WTC11 (cell line): Measurements from ENCODE around the gene JUP. TPM values are rescaled to one million over a fixed set of nuclear protein-coding genes. Genes with fewer than 3 reads are reported as not detected.

Source experiments
- ATAC-seq: fragments of 200-7000 bp; cut with Tn5 transposase; 2 replicates; pipeline ENCODE4 v1.10.0; 2021; ENCODE audit warnings: mild to moderate bottlenecking, moderate library complexity
- CTCF ChIA-PET: fragments of 300-600 bp; sonication (Branson Sonifier 250); formaldehyde crosslinking; loops from one replicate; lab custom pipeline; 2021; ENCODE audit warnings: antibody characterized with exemption; lab: Charles Lee
- POLR2A ChIA-PET: fragments of 350-600 bp; sonication (Branson Sonifier 250); formaldehyde crosslinking; loops from one replicate; lab custom pipeline; 2021; ENCODE audit warnings: antibody characterized with exemption; lab: Charles Lee
- DNase-seq: peaks from one replicate; pipeline ENCODE4 v3.0.0; 2021; ENCODE audit warnings: low spot score
- H3K27ac Mint-ChIP-seq: 2 replicates; pipeline ENCODE4 v1.8.0; 2021; ENCODE audit warnings: mixed read lengths
- H3K27me3 Mint-ChIP-seq: 2 replicates; pipeline ENCODE4 v1.8.0; 2021; ENCODE audit warnings: low read depth, mild to moderate bottlenecking, moderate library complexity, mixed read lengths
- H3K36me3 Mint-ChIP-seq: 2 replicates; pipeline ENCODE4 v1.8.0; 2021; ENCODE audit warnings: mixed read lengths
- H3K4me1 Mint-ChIP-seq: 2 replicates; pipeline ENCODE4 v1.8.0; 2022; ENCODE audit warnings: mixed read lengths
- H3K4me3 Mint-ChIP-seq: 2 replicates; pipeline ENCODE4 v1.8.0; 2021; ENCODE audit warnings: mild to moderate bottlenecking, moderate library complexity, mixed read lengths
- H3K9me3 Mint-ChIP-seq: 2 replicates; pipeline ENCODE4 v1.8.0; 2021; ENCODE audit warnings: mixed read lengths
- AFF4 ChIP-seq: sonication (generic); formaldehyde crosslinking; IDR thresholded peaks from 2 replicates; pipeline ENCODE4 v1.8.1; 2023; ENCODE audit warnings: mild to moderate bottlenecking, missing genetic modification reagents, borderline replicate concordance
- CREB1 ChIP-seq: sonication (generic); formaldehyde crosslinking; IDR thresholded peaks from 2 replicates; pipeline ENCODE4 v1.8.0; 2023; ENCODE audit warnings: mild to moderate bottlenecking, missing genetic modification reagents
- E2F4 ChIP-seq: sonication (generic); formaldehyde crosslinking; IDR thresholded peaks from 2 replicates; pipeline ENCODE4 v1.8.1; 2022; ENCODE audit warnings: low read depth, mild to moderate bottlenecking, moderate library complexity, missing genetic modification reagents, borderline replicate concordance
- ERG ChIP-seq: fragments of 250-450 bp; sonication (Bioruptor Pico); IDR thresholded peaks from 2 replicates; pipeline ENCODE4 v1.8.0; 2021; ENCODE audit warnings: mild to moderate bottlenecking
- IRF1 ChIP-seq: sonication (generic); formaldehyde crosslinking; IDR thresholded peaks from 2 replicates; pipeline ENCODE4 v1.8.0; 2023; ENCODE audit warnings: missing genetic modification reagents
- JUN ChIP-seq: sonication (generic); formaldehyde crosslinking; IDR thresholded peaks from 2 replicates; pipeline ENCODE4 v1.8.0; 2023; ENCODE audit warnings: mild to moderate bottlenecking, missing genetic modification reagents
- MXD4 ChIP-seq: fragments of 250-450 bp; sonication (Bioruptor Pico); IDR thresholded peaks from 2 replicates; pipeline ENCODE4 v1.8.0; 2021; ENCODE audit warnings: mild to moderate bottlenecking, moderate library complexity, borderline replicate concordance
- MYBL2 ChIP-seq: sonication (generic); formaldehyde crosslinking; IDR thresholded peaks from 2 replicates; pipeline ENCODE4 v1.8.1; 2023; ENCODE audit warnings: mild to moderate bottlenecking, moderate library complexity, missing genetic modification reagents
- NFATC4 ChIP-seq: fragments of 250-450 bp; sonication (Bioruptor Pico); IDR thresholded peaks from 2 replicates; pipeline ENCODE4 v1.9.0; 2021; ENCODE audit warnings: mild to moderate bottlenecking
- RORB ChIP-seq: fragments of 250-450 bp; sonication (Bioruptor Pico); IDR thresholded peaks from 2 replicates; pipeline ENCODE4 v1.9.0; 2021; ENCODE audit warnings: mild to moderate bottlenecking
- SP1 ChIP-seq: sonication (generic); formaldehyde crosslinking; conservative IDR thresholded peaks from 2 replicates; pipeline ENCODE4 v1.8.1; 2022; ENCODE audit warnings: missing genetic modification reagents
- TEAD1 ChIP-seq: sonication (generic); formaldehyde crosslinking; IDR thresholded peaks from 2 replicates; pipeline ENCODE4 v1.8.0; 2022; ENCODE audit warnings: mild to moderate bottlenecking, missing genetic modification reagents
- ZNF121 ChIP-seq: sonication (generic); formaldehyde crosslinking; IDR thresholded peaks from 2 replicates; pipeline ENCODE4 v1.8.0; 2023; ENCODE audit warnings: missing genetic modification reagents
- ZNF263 ChIP-seq: sonication (generic); formaldehyde crosslinking; IDR thresholded peaks from 2 replicates; pipeline ENCODE4 v1.8.1; 2022; ENCODE audit warnings: low read depth, mild to moderate bottlenecking, moderate library complexity, missing genetic modification reagents
- total RNA-seq: library from RNA; stranded (reverse); gene quantifications from 3 replicates; pipeline ENCODE4 v1.2.3, GENCODE V29; 2021
- TF ChIP-seq, protein P1 (sequence below): sonication (generic); formaldehyde crosslinking; conservative IDR thresholded peaks from 2 replicates; pipeline ENCODE4 v1.8.1; 2023; ENCODE audit warnings: mild to moderate bottlenecking, low read depth, missing genetic modification reagents, moderate library complexity
- TF ChIP-seq, protein P2 (sequence below): sonication (generic); formaldehyde crosslinking; IDR thresholded peaks from 2 replicates; pipeline ENCODE4 v1.8.1; 2022; ENCODE audit warnings: mild to moderate bottlenecking, moderate library complexity, missing genetic modification reagents
- TF ChIP-seq, protein P3 (sequence below): sonication (generic); formaldehyde crosslinking; IDR thresholded peaks from 2 replicates; pipeline ENCODE4 v1.8.1; 2022; ENCODE audit warnings: missing genetic modification reagents, borderline replicate concordance
- TF ChIP-seq, protein P4 (sequence below): fragments of 250-450 bp; sonication (Bioruptor Pico); IDR thresholded peaks from 2 replicates; pipeline ENCODE4 v2.1.2; 2022; ENCODE audit warnings: mild to moderate bottlenecking, moderate library complexity
- TF ChIP-seq, protein P5 (sequence below): fragments of 200-600 bp; IDR thresholded peaks from 2 replicates; pipeline ENCODE4 v1.8.0; 2022; ENCODE audit warnings: antibody characterized with exemption

Gene JUP
- total RNA-seq, 1 experiment from 2014 or later = 103 TPM

GRCh38 chr17:41760878-41761277, 25.6 kb downstream of the JUP start:
- no peak overlapping the region for H3K27ac Mint-ChIP-seq
- TF ChIP-seq ZNF263 (CRISPR knock-in tag) = no peak
- no peak for TF ChIP-seq ZNF121 (CRISPR knock-in tag)
- TF ChIP-seq AFF4 = no peak
- TF ChIP-seq, protein P1, sequence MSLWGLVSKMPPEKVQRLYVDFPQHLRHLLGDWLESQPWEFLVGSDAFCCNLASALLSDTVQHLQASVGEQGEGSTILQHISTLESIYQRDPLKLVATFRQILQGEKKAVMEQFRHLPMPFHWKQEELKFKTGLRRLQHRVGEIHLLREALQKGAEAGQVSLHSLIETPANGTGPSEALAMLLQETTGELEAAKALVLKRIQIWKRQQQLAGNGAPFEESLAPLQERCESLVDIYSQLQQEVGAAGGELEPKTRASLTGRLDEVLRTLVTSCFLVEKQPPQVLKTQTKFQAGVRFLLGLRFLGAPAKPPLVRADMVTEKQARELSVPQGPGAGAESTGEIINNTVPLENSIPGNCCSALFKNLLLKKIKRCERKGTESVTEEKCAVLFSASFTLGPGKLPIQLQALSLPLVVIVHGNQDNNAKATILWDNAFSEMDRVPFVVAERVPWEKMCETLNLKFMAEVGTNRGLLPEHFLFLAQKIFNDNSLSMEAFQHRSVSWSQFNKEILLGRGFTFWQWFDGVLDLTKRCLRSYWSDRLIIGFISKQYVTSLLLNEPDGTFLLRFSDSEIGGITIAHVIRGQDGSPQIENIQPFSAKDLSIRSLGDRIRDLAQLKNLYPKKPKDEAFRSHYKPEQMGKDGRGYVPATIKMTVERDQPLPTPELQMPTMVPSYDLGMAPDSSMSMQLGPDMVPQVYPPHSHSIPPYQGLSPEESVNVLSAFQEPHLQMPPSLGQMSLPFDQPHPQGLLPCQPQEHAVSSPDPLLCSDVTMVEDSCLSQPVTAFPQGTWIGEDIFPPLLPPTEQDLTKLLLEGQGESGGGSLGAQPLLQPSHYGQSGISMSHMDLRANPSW (CRISPR knock-in tag) = no peak
- TF ChIP-seq ERG (CRISPR knock-in tag) = no peak
- H3K4me1 Mint-ChIP-seq = no peaks in the 10 kb centered on the region
- DNase-seq = no peak
- no peaks in the 10 kb centered on the region for H3K9me3 Mint-ChIP-seq
- peaks cover 80% of the 10 kb centered on the region for H3K36me3 Mint-ChIP-seq
- ATAC-seq = no peak
- H3K27me3 Mint-ChIP-seq = no peaks in the 10 kb centered on the region
- ChIA-PET CTCF (interaction anchor here (1.7 kb wide), 1 partner anchor 26 kb away, joined by 7 read pairs; the partner anchor contains the start of gene JUP), POLR2A (no interaction called here)
- no peak overlapping the region for H3K4me3 Mint-ChIP-seq

- no peaks in the 10 kb centered on the region for H3K9me3 Mint-ChIP-seq
- no peak for ATAC-seq
- H3K27me3 Mint-ChIP-seq = no peaks in the 10 kb centered on the region
- no peak overlapping the region for H3K4me3 Mint-ChIP-seq
- TF ChIP-seq E2F4 (CRISPR knock-in tag) (no peak), NFATC4 (CRISPR knock-in tag) (no peak), JUN (CRISPR knock-in tag) (no peak), CREB1 (CRISPR knock-in tag) (no peak), SP1 (CRISPR knock-in tag) (no peak), TEAD1 (CRISPR knock-in tag) (no peak), RORB (no peak), MYBL2 (CRISPR knock-in tag) (no peak), IRF1 (no peak), MXD4 (CRISPR knock-in tag) (no peak)
- TF ChIP-seq, protein P2, sequence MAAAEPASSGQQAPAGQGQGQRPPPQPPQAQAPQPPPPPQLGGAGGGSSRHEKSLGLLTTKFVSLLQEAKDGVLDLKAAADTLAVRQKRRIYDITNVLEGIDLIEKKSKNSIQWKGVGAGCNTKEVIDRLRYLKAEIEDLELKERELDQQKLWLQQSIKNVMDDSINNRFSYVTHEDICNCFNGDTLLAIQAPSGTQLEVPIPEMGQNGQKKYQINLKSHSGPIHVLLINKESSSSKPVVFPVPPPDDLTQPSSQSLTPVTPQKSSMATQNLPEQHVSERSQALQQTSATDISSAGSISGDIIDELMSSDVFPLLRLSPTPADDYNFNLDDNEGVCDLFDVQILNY (CRISPR knock-in tag) = no peak
- TF ChIP-seq, protein P3, sequence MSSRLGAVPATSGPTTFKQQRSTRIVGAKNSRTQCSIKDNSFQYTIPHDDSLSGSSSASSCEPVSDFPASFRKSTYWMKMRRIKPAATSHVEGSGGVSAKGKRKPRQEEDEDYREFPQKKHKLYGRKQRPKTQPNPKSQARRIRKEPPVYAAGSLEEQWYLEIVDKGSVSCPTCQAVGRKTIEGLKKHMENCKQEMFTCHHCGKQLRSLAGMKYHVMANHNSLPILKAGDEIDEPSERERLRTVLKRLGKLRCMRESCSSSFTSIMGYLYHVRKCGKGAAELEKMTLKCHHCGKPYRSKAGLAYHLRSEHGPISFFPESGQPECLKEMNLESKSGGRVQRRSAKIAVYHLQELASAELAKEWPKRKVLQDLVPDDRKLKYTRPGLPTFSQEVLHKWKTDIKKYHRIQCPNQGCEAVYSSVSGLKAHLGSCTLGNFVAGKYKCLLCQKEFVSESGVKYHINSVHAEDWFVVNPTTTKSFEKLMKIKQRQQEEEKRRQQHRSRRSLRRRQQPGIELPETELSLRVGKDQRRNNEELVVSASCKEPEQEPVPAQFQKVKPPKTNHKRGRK (CRISPR knock-in tag) = no peak
- TF ChIP-seq, protein P4, sequence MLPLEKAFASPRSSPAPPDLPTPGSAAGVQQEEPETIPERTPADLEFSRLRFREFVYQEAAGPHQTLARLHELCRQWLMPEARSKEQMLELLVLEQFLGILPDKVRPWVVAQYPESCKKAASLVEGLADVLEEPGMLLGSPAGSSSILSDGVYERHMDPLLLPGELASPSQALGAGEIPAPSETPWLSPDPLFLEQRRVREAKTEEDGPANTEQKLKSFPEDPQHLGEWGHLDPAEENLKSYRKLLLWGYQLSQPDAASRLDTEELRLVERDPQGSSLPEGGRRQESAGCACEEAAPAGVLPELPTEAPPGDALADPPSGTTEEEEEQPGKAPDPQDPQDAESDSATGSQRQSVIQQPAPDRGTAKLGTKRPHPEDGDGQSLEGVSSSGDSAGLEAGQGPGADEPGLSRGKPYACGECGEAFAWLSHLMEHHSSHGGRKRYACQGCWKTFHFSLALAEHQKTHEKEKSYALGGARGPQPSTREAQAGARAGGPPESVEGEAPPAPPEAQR (CRISPR knock-in tag) = no peak
- TF ChIP-seq, protein P5, sequence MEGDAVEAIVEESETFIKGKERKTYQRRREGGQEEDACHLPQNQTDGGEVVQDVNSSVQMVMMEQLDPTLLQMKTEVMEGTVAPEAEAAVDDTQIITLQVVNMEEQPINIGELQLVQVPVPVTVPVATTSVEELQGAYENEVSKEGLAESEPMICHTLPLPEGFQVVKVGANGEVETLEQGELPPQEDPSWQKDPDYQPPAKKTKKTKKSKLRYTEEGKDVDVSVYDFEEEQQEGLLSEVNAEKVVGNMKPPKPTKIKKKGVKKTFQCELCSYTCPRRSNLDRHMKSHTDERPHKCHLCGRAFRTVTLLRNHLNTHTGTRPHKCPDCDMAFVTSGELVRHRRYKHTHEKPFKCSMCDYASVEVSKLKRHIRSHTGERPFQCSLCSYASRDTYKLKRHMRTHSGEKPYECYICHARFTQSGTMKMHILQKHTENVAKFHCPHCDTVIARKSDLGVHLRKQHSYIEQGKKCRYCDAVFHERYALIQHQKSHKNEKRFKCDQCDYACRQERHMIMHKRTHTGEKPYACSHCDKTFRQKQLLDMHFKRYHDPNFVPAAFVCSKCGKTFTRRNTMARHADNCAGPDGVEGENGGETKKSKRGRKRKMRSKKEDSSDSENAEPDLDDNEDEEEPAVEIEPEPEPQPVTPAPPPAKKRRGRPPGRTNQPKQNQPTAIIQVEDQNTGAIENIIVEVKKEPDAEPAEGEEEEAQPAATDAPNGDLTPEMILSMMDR = no peak
- POLR2A ChIA-PET = no interaction called here
- no peak overlapping the region for H3K27ac Mint-ChIP-seq
- DNase-seq = no peak
- H3K4me1 Mint-ChIP-seq = no peaks in the 10 kb centered on the region
- peaks cover 65% of the 10 kb centered on the region for H3K36me3 Mint-ChIP-seq
- CTCF ChIA-PET = interaction anchor here (0.6 kb wide), 1 partner anchor 24 kb away, joined by 3 read pairs; no protein-coding TSS in a partner anchor
These were observed 27.9 kb downstream of the JUP start for GRCh38 chr17:41758601-41759000.
